Subcutaneous adipose tissue (tissue), 4 donors: ENCODE data around the gene SLC11A1. TPM values are rescaled to one million over a fixed set of nuclear protein-coding genes. Genes with fewer than 3 reads are reported as not detected.

Experiments used
- CTCF ChIP-seq: fragments of 450-650 bp; IDR thresholded peaks from one replicate; pipeline ENCODE4 v1.5.1; 2016; ENCODE audit warnings: low read depth, mild to moderate bottlenecking, control low read depth, antibody characterized with exemption, moderate library complexity
- total RNA-seq, 4 donors: library from RNA; depleted of rRNA; stranded (reverse); fragments of >200 nt; gene quantifications; one replicate each; pipeline ENCODE4 v1.1.0, GENCODE V29; 2016

Gene SLC11A1
- total RNA-seq, 4 donors from 2014 or later, result 50.5 to 103 (median 65.4) TPM

- no peak for TF ChIP-seq CTCF
Measured at GRCh38 chr2:218395456-218395825, 13.4 kb downstream of the SLC11A1 start.

- no peak for TF ChIP-seq CTCF
Measured at GRCh38 chr2:218395826-218396687, 14.0 kb downstream of the SLC11A1 start.

DNA sequence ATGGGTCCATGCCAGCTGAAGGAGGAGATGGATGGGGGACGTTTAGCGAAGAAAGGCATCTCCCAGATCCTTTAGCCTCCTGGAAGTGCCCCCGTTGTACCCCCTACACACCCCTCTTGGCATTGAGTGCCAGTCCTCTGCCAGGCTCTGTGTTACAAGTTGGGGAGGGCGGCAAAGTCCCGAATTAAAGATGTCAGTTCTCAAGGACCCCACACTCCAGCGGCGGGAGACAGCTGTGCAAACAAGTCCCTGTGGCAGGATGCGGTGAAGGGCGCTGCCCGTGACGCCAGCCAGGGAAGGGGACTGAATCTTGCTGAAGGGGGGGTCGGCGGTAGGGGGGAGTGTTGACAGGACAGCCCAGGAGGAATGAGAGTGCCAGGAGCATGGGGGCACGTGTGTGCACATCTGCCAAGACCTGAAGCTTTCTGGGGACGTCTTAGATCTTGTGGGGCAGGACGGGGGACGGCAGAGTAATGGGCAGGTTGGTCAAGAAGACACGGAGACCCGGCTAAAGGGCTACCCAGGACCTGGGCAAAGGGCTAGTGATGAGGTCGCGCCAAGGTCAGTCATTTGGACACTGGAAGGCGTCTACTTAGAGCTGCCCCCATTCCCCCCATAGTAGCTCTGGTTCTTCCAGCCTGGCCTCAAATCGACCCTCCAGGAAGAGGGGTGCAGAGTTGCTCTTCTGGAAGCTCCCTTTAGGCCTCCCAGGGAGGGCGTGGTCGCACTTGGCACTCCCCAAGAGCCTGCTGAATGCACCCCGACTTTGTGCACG is 14.8 kb downstream of the SLC11A1 start:
- TF ChIP-seq CTCF, result no peak

DNA sequence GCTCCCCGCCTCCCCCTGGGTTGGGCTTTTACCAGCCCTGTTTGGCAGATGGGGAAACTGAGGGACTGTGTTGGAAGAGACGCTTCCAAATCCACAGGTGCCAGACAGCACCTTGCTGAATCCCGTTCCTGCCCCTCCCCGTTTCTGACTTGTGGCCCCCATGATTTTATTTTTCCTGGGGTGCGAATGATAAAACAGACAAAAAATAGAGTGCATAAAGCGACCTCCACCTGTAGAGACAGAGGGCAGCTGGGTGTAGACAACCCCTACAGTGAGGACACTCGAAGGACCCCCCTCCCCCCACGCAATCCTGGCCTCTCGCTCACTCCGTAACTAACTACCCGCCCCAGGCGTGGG is 15.4 kb downstream of the SLC11A1 start:
- TF ChIP-seq CTCF, result no peak

DNA sequence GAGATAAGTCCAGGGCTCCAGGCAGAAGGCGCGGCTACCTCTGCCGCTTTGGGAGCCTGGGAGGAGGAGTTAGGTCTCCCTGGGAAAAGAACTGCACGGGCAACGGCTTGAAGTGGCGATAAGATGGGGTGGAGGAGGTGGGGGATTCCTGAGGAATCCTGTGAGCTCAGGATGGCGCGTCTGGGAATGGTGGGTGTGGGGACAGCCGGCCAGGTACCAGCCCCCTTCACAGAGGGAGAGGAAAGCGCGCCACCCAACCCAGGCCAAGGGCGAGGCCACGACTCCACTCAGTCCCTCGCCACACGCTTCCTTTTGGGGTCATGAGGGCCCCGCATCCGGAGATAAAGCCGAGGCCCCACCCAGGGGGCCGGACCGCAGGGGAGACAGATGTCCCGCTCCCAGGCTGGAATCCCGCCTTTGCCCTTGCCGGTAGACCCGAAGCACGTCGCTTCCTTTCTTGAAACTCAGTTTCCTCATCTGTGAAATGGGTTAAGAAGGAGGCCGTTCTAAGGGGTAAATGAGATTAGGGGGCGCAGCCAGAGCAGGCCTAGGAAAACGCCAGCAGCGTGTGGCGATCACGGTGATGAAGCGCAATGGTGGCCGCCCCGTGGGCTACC is 15.9 kb downstream of the SLC11A1 start:
- no peak for TF ChIP-seq CTCF

DNA sequence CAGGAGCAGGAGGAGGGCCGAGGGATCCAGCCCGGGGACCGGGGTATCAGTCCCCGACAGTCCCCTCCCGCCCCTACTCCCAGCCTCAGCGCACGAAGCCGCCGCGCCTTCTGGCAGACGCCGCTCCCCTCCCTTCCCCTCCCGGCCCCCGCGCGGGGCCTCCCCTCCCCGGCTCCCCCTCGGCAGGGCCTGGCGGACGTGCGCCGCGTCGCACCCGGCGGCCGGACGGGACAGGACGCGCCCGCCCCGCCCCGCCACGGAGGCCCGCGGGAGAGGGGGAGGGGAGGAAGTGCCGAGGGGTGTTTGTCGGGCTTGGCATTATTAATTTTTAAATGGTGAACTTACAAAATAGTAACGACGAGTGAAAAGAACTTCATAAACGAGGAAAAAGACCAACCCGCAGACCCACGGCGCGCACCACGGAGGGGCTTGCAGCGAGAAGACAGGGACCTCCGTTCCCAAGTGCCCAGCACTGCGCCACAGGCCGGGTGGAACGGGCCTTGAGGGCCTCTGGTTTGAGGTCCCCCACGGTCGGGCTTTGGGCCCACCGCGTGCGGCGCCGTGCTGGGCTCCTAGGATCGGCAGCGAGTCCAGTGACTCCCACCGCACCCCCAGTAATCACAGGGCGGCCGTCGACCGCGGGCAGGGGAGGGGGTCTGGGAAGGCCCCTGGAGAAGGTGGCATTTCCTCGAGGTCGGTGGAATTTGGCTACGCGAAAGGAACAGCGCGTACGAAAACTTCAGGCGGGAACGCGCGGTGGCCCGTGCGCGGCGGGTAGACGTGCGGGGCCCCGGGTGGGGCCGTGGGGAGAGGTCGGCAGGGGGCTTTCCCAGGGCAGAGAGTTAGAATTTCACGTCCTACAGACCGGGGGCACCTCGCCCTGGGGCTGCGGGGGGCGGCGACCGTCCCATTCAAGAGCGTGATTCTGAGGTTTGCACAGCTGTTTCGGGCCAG is 16.6 kb downstream of the SLC11A1 start:
- no peak for TF ChIP-seq CTCF
